Mucosa of descending colon (tissue), 3 donors: ENCODE measurements around the gene KLHL40. TPM values are rescaled to one million over a fixed set of nuclear protein-coding genes. Genes with fewer than 3 reads are reported as not detected.

Source experiments
- ATAC-seq: fragments of 200-7000 bp; cut with Tn5 transposase; one replicate; pipeline ENCODE4 v1.9.1; 2020; ENCODE audit warnings: mild to moderate bottlenecking, moderate library complexity
- DNase-seq, 3 donors: peaks; one replicate each; pipeline ENCODE4 v3.0.0-alpha.2; 2020
- H3K36me3 ChIP-seq: fragments of 200-600 bp; one replicate; pipeline ENCODE4 v1.8.0; 2021; ENCODE audit warnings: low read depth, mild to moderate bottlenecking
- H3K4me1 ChIP-seq: fragments of 200-600 bp; one replicate; pipeline ENCODE4 v1.8.0; 2021; ENCODE audit warnings: low read depth, mild to moderate bottlenecking
- H3K4me3 ChIP-seq: fragments of 200-600 bp; one replicate; pipeline ENCODE4 v1.8.0; 2021; ENCODE audit warnings: mild to moderate bottlenecking
- H3K9me3 ChIP-seq: fragments of 200-600 bp; one replicate; pipeline ENCODE4 v1.8.0; 2021; ENCODE audit warnings: mild to moderate bottlenecking
- intact Hi-C, 2 donors: fragments of 100-400 bp; cut with DNase I in 1 of 2; cut with micrococcal nuclease in 1 of 2; formaldehyde crosslinking; loops; one replicate each; pipeline versions ENCODE4 v1.11.0 to v1.11.1; 2022; cut with DNase I, micrococcal nuclease
- total RNA-seq, 3 donors: library from RNA; stranded (reverse); fragmentation: NEBNext Ultra II Directional in 2 of 3; extraction: Animal tissue kit (Norgen Biotek cat#: 25700) in 2 of 3; gene quantifications; one replicate each; pipeline versions ENCODE4 v1.2.1 to v1.2.4, GENCODE V29; 2021 to 2023
- TF ChIP-seq, protein P1 (sequence below): fragments of 200-600 bp; IDR thresholded peaks from one replicate; pipeline ENCODE4 v1.8.0; 2022; ENCODE audit warnings: antibody characterized with exemption, mild to moderate bottlenecking
- donor health status: DM: no; HTN: no; CAD: no; lungs with moderate emphysema.
- donor health status: DM: no; HTN: no; CAD: no.
- donor health status: DM: no; HTN: yes; CAD: no.

KLHL40 gene
- total RNA-seq, 3 donors from 2014 or later, result not detected

DNA sequence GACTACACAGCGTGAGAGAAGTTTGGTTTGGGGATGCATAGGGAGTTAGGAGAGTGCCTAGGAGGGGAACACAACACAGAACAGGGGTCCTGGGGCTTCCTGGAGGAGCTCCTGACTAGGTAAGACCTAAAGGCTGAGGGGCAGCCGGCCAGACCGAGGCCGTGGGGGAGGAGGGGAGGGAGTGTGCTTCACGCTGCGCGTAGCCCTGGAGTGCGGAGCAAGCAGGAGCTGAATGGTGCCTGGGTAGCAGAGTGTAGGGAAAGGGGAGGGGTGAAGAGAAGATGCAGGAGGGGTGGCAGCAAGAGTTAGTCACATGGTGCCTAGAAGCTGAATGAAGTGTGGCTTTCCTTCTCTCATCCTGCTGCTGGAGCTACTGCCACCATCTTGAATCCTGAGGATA lies 49.7 kb downstream of the KLHL40 start:
- Histone ChIP-seq H3K4me3 (no peak overlapping the region), H3K36me3 (no peaks in the 10 kb centered on the region), H3K9me3 (no peaks in the 10 kb centered on the region), H3K4me1 (no peaks in the 10 kb centered on the region)
- TF ChIP-seq, protein P1, sequence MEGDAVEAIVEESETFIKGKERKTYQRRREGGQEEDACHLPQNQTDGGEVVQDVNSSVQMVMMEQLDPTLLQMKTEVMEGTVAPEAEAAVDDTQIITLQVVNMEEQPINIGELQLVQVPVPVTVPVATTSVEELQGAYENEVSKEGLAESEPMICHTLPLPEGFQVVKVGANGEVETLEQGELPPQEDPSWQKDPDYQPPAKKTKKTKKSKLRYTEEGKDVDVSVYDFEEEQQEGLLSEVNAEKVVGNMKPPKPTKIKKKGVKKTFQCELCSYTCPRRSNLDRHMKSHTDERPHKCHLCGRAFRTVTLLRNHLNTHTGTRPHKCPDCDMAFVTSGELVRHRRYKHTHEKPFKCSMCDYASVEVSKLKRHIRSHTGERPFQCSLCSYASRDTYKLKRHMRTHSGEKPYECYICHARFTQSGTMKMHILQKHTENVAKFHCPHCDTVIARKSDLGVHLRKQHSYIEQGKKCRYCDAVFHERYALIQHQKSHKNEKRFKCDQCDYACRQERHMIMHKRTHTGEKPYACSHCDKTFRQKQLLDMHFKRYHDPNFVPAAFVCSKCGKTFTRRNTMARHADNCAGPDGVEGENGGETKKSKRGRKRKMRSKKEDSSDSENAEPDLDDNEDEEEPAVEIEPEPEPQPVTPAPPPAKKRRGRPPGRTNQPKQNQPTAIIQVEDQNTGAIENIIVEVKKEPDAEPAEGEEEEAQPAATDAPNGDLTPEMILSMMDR, result no peak
- intact Hi-C loops, result no loop called here
- ATAC-seq (no peak), DNase-seq (no peak)

DNA sequence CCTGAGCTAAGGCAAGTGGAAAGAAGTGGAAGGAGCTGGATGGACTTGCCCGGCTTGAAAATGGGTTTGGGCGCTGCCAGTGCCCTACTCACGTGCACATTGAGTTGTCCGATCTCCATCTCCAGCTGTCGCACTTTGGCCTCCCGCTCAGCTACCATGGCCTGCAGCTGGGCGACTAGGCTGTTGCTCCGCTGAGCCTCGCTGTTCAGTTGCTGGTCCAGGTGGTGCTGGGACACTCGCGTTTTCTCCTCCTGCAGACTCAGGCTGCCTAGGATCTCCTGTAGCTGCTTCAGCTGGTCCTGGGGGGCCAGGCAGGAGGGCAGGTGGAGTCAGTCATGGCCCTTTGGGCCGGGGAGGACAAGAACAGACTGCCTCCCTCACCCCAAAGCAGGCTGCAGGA lies 50.3 kb downstream of the KLHL40 start:
- no peaks in the 10 kb centered on the region for H3K9me3 ChIP-seq
- DNase-seq (no peak), ATAC-seq (no peak)
- H3K4me1 ChIP-seq, result no peaks in the 10 kb centered on the region
- H3K4me3 ChIP-seq, result no peak overlapping the region
- no peaks in the 10 kb centered on the region for H3K36me3 ChIP-seq
- intact Hi-C loops, result no loop called here
- TF ChIP-seq, protein P1, result no peak

DNA sequence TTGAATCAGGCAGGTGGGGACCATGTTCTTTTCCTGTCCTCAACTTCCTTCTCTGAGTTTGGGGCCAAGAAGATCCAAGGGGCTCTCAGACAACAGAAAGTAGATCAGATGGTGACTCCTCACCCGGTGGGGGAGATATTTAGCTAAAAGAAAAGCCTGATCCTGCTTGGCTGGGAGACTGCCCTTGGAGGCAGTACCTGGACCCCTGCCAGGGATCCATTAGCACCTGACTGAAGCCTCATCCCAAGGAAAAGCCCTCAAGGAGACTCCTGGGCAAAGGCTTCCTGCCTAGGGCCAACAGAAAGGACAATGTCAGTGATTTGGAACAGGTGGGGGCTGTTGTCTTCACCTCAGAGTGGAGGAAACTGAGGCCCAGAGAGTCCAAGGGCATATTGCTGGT lies 50.7 kb downstream of the KLHL40 start:
- ATAC-seq, result no peak
- DNase-seq, result no peak
- intact Hi-C loops, result no loop called here
- TF ChIP-seq, protein P1, result no peak
- Histone ChIP-seq H3K36me3 (no peaks in the 10 kb centered on the region), H3K4me1 (no peaks in the 10 kb centered on the region), H3K9me3 (no peaks in the 10 kb centered on the region), H3K4me3 (no peak overlapping the region)

DNA sequence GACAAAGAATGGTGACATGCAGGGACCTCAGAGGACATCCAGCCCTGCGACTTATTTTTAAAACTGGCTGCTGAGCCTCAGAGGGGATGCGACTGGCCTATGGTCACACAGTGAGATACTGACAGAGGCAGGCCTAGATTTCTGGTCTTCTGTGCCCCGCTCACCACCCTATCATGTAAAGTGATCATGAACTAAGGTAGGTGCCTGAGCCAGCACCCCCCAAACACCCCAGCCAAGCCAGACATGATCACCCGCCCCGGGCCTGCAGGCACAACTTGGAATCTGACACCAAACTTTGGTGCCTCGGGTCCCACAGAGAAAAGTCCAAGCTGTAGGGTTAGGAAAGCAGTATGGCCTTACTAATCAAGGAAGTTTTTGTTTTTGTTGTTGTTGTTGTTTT lies 51.2 kb downstream of the KLHL40 start:
- TF ChIP-seq, protein P1, result no peak

DNA sequence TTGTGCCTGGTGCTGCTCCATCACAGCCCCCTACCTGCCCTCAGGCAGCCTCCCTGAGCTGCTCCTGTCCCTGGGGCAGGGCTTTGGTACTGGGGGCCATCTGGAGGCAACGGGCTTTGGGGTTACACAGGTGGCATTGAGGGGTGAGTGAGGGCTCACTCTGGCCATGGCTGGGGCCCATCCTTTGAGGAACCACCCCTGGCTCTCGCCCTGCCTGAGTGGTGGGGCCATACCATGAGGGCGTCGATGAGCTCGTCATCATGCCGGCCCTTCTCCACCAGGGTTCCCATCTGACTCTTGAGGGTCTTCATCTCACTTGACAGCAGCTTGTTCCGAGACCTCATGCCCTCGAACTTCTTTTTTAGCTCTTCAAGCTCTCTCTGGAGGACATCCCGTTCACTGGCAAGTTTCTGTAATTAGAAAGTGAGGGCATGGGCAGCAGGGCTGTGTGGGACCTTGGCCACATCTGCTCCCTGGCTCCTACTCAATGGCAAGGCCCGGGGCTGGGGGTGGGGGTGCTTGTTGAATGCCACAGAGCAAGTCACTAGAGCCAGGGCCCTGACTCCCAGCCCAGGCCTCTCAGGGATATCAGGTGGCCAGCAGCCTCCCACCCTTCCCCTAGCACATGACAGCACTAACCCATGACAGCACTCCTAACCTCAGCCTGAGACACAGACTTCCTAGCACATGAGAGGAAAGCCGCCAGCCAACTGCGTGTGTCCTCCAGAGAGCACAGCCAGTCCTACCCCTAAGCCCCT lies 54.2 kb downstream of the KLHL40 start:
- no peaks in the 10 kb centered on the region for H3K36me3 ChIP-seq
- TF ChIP-seq, protein P1, result no peak
- intact Hi-C loops, result loop anchor here in 1 of 2 donors (10.0 kb wide), 1 partner anchor 85 kb away; the partner anchor contains the start of gene ZBTB47
- no peak for DNase-seq
- ATAC-seq, result no peak
- no peaks in the 10 kb centered on the region for H3K4me1 ChIP-seq
- no peaks in the 10 kb centered on the region for H3K9me3 ChIP-seq
- no peak overlapping the region for H3K4me3 ChIP-seq

More for the DNA sequence above, 51.2 kb downstream of the KLHL40 start:
- DNase-seq (no peak), ATAC-seq (no peak)
- Histone ChIP-seq H3K4me3 (no peak overlapping the region), H3K9me3 (no peaks in the 10 kb centered on the region), H3K36me3 (no peaks in the 10 kb centered on the region), H3K4me1 (no peaks in the 10 kb centered on the region)
- intact Hi-C loops, result no loop called here
